Measurements from ENCODE around the gene EDDM13.

Gene EDDM13

GRCh38 chr19:56315077-56315828 lies 42.7 kb downstream of the EDDM13 start:
- H3K4me3 ChIP-seq (ENCODE audit: low read depth, low read length) = peak overlapping the region; percentile 71
- TF ChIP-seq CTCF (IDR thresholded peaks at IDR 0.05; ENCODE audit: low read depth, low read length) = no peak

- H3K4me3 ChIP-seq (ENCODE audit: low read depth, low read length) = no peak overlapping the region
- no peak for TF ChIP-seq CTCF (IDR thresholded peaks at IDR 0.05; ENCODE audit: low read depth, low read length)
Observed at GRCh38 chr19:56316728-56317127, 44.2 kb downstream of the EDDM13 start.

DNA sequence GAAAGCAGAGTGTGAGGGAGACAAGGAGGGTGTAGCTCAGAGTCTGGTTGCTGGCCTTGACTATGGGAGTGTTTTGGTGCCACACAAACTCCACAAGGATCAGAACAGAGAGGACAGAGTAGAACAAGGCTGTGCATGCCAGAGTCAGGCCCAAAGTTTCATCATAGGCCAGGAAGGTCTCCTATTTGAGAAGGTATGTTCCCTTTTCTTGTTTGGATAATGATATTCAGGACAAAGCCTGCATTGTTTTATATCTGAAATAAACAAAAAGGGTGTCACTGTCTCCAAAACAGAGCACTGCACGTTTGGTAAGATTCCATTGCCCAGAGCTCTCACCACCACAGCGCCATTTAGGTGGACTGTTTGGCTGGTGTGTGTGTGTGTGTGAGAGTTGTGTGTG lies 45.2 kb downstream of the EDDM13 start:
- no peak overlapping the region for H3K4me3 ChIP-seq (ENCODE audit: low read depth, low read length)
- TF ChIP-seq CTCF (IDR thresholded peaks at IDR 0.05; ENCODE audit: low read depth, low read length) = no peak

DNA sequence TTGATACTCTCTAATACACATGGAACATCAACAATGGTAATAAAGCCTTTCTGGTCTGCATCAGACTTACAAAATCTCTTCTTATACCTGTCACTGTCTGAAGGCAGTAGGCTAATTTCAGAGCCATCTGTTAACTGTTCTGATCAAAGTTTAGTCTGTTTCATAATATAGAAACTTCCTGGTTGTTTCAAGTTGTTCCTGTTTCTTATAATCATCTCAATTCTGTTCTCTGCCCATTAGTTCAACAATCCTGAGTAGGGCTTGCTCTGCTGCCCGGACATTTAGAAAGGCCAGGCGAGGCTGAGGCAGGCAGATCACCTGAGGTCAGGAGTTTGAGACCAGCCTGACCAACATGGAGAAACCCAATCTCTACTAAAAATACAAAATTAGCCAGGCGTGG lies 47.4 kb downstream of the EDDM13 start:
- no peak for TF ChIP-seq CTCF (IDR thresholded peaks at IDR 0.05; ENCODE audit: low read depth, low read length)

GRCh38 chr19:56321254-56321988 lies 48.9 kb downstream of the EDDM13 start:
- no peak for TF ChIP-seq CTCF (IDR thresholded peaks at IDR 0.05; ENCODE audit: low read depth, low read length)
- no peak overlapping the region for H3K4me3 ChIP-seq (ENCODE audit: low read depth, low read length)

More for the DNA sequence above, 47.4 kb downstream of the EDDM13 start:
- H3K4me3 ChIP-seq (ENCODE audit: low read depth, low read length) = no peak overlapping the region

- no peak for TF ChIP-seq CTCF (IDR thresholded peaks at IDR 0.05; ENCODE audit: low read depth, low read length)
- no peak overlapping the region for H3K4me3 ChIP-seq (ENCODE audit: low read depth, low read length)
Observed at GRCh38 chr19:56321989-56322440, 49.5 kb downstream of the EDDM13 start.

- TF ChIP-seq CTCF (IDR thresholded peaks at IDR 0.05; ENCODE audit: low read depth, low read length) = no peak
- H3K4me3 ChIP-seq (ENCODE audit: low read depth, low read length) = no peak overlapping the region
Observed at GRCh38 chr19:56324436-56324835, 51.9 kb downstream of the EDDM13 start.
